Effector memory CD4-positive, alpha-beta T cell (primary cell): ENCODE data around the gene STAP2.

Experiments
- DNase-seq, 3 donors: peaks; one replicate each; pipeline ENCODE4 v3.0.0-alpha.2; 2020
- H3K27ac ChIP-seq: 2 replicates; pipeline ENCODE4 v1.7.0; 2013; ENCODE audit warnings: mild to moderate bottlenecking, low read length, moderate library complexity; ENCODE audit not compliant: insufficient read depth, poor library complexity, severe bottlenecking
- H3K27me3 ChIP-seq: replicated peaks from 2 replicates; pipeline ENCODE4 v1.7.0; 2013; ENCODE audit warnings: mild to moderate bottlenecking, low read length; ENCODE audit not compliant: insufficient read depth, control insufficient read depth, poor library complexity, severe bottlenecking
- H3K36me3 ChIP-seq: 2 replicates; pipeline ENCODE4 v1.7.0; 2013; ENCODE audit warnings: mild to moderate bottlenecking, low read length, moderate library complexity; ENCODE audit not compliant: control insufficient read depth, insufficient read depth
- H3K4me1 ChIP-seq: 2 replicates; pipeline ENCODE4 v1.7.0; 2013; ENCODE audit warnings: low read length, mild to moderate bottlenecking; ENCODE audit not compliant: control insufficient read depth, insufficient read depth, poor library complexity, severe bottlenecking
- H3K4me3 ChIP-seq: 2 replicates; pipeline ENCODE4 v1.7.0; 2013; ENCODE audit warnings: low read length, low read depth, mild to moderate bottlenecking; ENCODE audit not compliant: insufficient read depth, poor library complexity, severe bottlenecking
- H3K9me3 ChIP-seq: 2 replicates; pipeline ENCODE4 v1.7.0; 2013; ENCODE audit warnings: mild to moderate bottlenecking, low read length, moderate library complexity; ENCODE audit not compliant: control insufficient read depth

Gene STAP2

DNA sequence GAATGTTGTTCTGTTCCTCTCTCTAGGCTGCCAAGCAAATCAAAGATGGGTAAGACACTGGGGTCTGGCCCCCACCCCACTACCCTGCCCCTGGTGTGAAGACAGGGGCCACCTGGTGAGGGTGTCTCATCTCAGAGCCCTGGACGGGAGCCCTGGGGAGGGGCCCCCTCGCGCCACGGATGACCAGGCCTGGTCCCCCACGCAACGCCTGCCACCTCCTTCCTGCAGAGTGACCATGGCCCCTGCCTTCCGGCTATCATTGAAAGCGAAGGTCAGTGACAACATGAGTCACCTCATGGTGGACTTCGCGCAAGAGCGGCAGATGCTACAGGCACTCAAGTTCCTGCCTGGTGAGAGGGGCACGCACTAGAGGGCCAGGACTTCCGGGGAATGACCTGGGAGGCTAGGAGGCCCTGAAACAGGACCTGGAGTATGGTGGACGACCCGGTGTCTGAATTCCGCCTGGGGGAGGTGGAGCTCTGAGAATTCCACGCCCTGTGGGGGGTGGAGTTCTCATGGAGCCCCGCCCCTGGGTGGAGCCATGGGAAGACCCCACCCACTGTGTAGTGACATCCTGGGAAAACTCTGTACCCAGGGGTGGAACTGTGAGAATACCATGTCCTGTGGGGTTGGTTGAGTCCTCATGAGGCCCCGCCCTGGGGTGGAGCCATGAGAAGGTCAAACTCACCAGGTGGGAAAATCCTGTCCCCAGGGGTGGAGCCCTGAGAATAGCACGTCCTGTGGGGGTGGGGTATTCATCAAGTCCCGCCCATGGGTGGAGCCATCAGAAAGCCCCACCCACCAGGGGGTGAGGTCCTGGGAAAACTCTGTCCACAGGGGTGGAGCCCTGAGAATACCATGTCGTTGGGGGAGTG is 28.1 kb downstream of the STAP2 start:
- DNase-seq = no peak
- H3K4me3 ChIP-seq = no peak overlapping the region

DNA sequence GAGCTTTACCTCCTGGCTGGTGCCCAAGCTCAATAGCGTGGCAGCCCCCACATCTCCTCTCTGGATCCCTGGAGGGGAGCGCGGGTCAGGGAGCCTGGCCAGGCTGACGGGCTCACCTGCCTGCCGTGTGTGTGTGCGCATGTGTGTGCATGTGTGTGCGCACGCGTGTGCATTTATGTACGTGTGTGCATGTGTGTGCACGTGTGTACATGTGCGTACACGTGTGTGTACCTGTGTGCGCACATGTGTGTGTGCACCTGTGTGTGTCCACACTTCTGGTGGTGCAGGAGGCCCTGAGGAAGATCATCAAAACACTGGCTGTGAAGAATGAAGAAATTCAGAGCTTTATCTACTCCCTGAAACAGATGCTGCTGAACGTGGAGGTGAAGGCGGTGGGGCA is 33.0 kb downstream of the STAP2 start:
- no peak overlapping the region for H3K4me3 ChIP-seq
- H3K27me3 ChIP-seq = peaks cover 4% of the 10 kb centered on the region
- no peaks in the 10 kb centered on the region for H3K36me3 ChIP-seq
- no peak overlapping the region for H3K27ac ChIP-seq
- DNase-seq = no peak
- H3K4me1 ChIP-seq = peaks cover 5% of the 10 kb centered on the region
- no peaks in the 10 kb centered on the region for H3K9me3 ChIP-seq

More for the DNA sequence above, 28.1 kb downstream of the STAP2 start:
- Histone ChIP-seq H3K36me3 (no peaks in the 10 kb centered on the region), H3K9me3 (no peaks in the 10 kb centered on the region), H3K27ac (no peak overlapping the region), H3K27me3 (no peaks in the 10 kb centered on the region), H3K4me1 (no peaks in the 10 kb centered on the region)

DNA sequence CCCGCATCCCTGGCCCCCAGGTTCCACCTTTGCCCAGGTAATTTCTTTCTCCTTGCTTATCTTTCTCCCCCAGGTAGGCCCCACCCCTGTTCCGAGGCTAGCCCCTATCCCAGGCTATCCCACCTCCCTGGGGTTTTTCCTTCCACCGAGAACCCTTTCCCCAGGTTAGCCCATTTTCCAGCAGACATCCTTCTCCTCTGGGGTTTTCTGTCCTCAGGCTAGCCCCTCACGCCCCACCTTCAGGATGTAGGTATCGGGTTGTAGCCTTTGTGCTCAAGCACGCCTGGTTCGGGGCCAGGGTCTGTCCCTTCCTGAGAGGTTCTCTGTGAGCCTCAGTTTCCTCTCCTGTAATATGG is 33.4 kb downstream of the STAP2 start:
- Histone ChIP-seq H3K4me3 (no peak overlapping the region), H3K27ac (no peak overlapping the region), H3K9me3 (no peaks in the 10 kb centered on the region), H3K36me3 (no peaks in the 10 kb centered on the region), H3K27me3 (peaks cover 4% of the 10 kb centered on the region), H3K4me1 (peaks cover 5% of the 10 kb centered on the region)
- no peak for DNase-seq

DNA sequence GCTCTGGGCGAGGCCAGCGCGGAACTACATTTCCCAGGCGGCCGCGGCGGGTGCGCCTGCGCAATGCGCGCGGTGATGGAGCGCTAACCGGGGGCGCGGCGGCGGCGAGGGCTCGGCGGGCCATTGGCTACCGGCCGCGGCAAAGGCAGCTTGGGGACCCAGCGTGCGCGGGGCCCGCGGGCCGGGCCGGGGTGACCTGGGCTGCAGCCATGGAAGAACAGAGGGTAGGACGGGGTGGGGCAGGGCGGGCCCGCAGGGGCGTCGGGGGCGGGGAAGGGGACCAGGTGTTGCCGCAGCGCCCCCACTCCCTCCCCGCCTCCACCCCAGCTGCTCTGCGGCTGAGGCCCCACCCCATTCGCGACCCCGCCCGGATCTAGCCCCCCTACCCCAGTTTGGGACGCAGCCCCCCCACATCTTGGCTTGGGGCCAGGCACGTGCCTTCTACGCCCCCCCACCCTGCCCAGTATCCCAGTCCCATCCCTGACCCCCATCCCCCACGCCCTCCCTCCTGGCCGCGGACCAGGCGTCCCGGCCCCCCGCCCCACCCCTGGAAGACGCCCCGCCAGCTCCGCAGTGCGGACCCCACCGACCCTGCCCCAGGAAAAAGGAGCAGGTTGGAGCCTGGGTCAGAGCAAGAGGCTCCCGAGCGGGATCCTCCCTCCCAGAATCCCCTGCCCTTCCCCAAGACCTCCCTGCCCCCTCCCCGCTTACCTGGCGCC is 33.9 kb downstream of the STAP2 start, which contains the start of gene FSD1:
Gene FSD1 (plus strand): TSS at position 61 of the 719 bp plus-strand sequence. CDS start 149 bp downstream, at position 210.
- Histone ChIP-seq H3K27ac (no peak within 1 kb of the TSS), H3K27me3 (peaks cover 4% of the 10 kb centered on the region), H3K9me3 (no peaks in the 10 kb centered on the region), H3K4me3 (no peak within 1 kb of the TSS), H3K36me3 (no peaks in the 10 kb centered on the region), H3K4me1 (peaks cover 5% of the 10 kb centered on the region)
- peak in 2 of 3 donors; percentile 21 to 25 for DNase-seq

DNA sequence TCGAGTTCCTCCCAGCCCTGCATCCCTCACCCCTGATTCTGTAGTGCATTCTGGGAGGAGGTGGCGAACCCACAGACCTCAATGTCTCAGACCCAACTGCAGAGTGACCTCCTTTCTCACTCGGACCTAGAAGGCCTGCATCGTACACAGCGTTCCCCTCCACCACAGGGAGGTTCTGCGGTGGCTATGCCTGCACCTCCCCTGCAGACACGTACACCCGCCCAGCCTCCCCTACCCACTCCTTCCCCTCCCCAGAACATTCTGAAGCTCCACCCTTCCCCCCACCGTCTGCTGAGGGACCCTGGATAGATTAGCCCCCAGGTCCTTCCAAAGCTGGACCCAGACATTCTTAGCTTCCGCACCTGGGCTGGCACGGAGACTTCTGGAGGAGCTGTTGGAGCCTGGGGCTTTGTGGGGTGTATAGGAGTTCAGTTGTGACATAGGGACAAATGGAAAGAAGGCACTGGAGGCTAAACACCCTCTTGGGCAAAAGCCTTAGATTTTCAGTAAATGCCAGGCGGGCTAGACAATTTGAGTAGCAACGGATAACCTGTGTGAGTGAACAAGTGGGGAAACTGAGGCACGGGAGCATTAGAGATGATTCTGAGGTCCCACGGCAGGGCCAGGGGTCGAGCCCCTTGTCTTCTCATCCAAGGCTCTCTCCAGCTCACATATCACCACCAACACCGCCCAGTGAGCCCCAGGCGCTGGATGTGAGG is 34.6 kb downstream of the STAP2 start:
- H3K27ac ChIP-seq = no peak overlapping the region
- no peak overlapping the region for H3K4me3 ChIP-seq
- H3K36me3 ChIP-seq = no peaks in the 10 kb centered on the region
- no peak for DNase-seq
- no peaks in the 10 kb centered on the region for H3K9me3 ChIP-seq
- H3K4me1 ChIP-seq = peaks cover 5% of the 10 kb centered on the region
- H3K27me3 ChIP-seq = peaks cover 4% of the 10 kb centered on the region

DNA sequence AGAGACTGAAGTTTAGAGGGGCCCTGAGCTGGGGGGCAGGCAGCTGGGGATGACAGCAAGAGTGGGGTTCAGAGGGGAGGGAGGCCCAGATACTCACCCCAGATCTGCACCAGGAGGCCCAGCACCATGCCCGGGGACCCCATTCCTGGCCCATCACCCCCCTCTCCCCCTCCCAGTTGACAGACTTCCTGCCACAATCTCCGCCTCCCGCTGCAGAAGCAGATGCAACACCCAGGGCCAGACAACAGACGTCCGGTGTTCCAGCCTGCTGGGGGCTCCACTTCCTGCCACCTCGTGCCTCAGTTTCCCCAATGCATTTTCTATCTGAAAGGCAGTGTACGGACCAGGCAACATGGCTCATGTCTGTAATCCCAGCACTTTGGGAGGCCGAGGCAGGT is 36.4 kb downstream of the STAP2 start, which contains the start of gene TMIGD2:
Gene TMIGD2 (minus strand): TSS at position 147 of the 398 bp plus-strand sequence. CDS start 4 bp downstream, at position 143.
- Histone ChIP-seq H3K9me3 (no peaks in the 10 kb centered on the region), H3K27me3 (peaks cover 4% of the 10 kb centered on the region), H3K4me3 (peak within 1 kb of the TSS; percentile 13), H3K4me1 (peaks cover 5% of the 10 kb centered on the region), H3K27ac (peak within 1 kb of the TSS; percentile 14), H3K36me3 (no peaks in the 10 kb centered on the region)
- DNase-seq = no peak

DNA sequence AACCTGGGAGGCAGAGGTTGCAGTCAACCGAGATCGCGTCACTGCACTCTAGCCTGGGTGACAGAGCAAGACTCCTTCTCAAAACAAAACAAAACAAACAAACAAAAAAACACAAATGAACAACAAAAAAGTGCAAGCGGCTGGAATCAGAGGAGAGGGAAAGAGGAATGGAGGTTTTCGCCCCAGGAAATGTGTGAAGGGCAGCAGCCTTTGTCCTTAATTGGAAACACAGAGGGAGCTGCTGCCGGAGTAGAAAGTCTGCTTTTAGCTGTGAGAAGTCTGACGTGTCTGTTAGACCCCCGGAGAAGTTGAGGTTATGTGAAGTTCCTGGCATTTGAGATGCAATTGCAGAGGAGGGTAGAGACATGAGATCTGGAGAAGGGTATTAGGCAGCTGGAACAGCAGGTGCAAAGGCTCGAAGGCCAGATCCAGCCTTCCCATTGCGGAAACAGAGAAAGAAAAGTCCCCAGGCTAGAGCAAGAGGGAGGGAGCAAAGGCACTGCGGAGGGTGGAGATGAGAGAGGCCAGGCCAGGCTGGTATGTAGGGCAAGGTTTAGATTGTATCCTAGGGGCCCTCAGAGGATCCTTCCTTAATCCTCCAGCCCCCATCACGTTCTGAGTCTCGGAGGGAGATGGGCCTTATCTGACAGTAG is 36.9 kb downstream of the STAP2 start:
- Histone ChIP-seq H3K27ac (peak overlapping the region; percentile 14), H3K36me3 (no peaks in the 10 kb centered on the region), H3K9me3 (no peaks in the 10 kb centered on the region), H3K27me3 (peaks cover 4% of the 10 kb centered on the region), H3K4me1 (peaks cover 5% of the 10 kb centered on the region), H3K4me3 (peak overlapping the region; percentile 13)
- no peak for DNase-seq

DNA sequence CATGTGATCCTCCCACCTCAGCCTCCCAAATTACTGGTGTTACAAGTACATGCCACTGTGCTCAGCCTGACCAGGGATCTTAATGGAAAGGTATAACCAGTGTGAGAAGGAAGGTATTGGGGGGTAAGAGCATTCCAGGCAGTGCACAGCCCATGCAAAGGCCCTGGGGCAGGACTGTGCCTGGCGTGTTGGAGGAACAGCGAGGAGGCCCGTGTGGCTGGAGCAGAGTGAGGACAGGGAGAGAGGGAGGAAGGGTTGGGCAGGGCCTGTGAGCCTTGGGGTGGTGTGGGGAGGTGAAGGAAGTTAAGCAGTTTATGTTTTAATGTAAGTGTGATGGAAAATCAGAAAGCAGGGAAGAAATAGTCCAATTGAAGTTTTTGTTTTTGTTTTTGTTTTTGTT is 38.0 kb downstream of the STAP2 start:
- H3K36me3 ChIP-seq = no peaks in the 10 kb centered on the region
- no peak overlapping the region for H3K27ac ChIP-seq
- no peak overlapping the region for H3K4me3 ChIP-seq
- peaks cover 4% of the 10 kb centered on the region for H3K27me3 ChIP-seq
- H3K4me1 ChIP-seq = peaks cover 5% of the 10 kb centered on the region
- no peak for DNase-seq
- H3K9me3 ChIP-seq = no peaks in the 10 kb centered on the region

DNA sequence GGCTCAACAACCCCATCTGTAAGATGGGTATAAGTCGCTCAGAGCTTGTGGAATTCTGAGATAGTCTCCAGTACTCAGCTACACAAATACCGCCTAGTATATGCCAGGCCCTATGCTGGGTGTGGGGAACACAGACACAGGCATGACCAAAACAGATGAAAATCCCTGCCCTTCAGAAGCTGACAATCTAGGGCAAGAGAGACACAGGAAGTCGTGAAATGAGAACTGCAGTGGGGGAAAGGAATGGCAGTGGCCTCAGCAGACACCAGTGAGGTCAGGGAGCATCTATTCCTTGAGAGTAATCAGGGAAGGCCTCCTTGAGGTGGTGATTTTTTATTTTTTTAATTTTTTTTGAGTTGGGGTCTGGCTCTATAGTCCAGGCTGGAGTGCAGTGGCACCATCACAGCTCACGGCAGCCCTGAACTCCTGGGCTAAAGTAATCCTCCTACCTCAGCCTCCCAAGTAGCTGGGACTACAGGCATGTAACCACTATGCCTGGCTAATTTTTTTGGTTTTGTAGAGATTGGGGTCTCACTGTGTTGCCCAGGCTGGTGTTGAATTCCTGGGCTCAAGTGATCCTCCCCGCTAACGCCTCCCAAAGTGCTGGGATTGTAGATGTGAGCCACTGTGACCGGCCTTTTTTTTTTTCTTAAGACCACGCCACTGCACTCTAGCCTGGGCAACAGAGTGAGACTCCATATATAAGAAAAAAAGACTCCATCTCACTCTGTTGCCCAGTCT is 39.6 kb downstream of the STAP2 start:
- no peaks in the 10 kb centered on the region for H3K36me3 ChIP-seq
- no peak for DNase-seq
- H3K27ac ChIP-seq = no peak overlapping the region
- H3K4me1 ChIP-seq = peaks cover under 1% of the 10 kb centered on the region
- H3K9me3 ChIP-seq = no peaks in the 10 kb centered on the region
- no peaks in the 10 kb centered on the region for H3K27me3 ChIP-seq
- no peak overlapping the region for H3K4me3 ChIP-seq
